K562 treated with DMSO at 1 percent for 48 hours (cell line): Measurements from ENCODE around the gene MIEN1. TPM values are rescaled to one million over a fixed set of nuclear protein-coding genes. Genes with fewer than 3 reads are reported as not detected.

Source experiments
- total RNA-seq: library from RNA; unstranded; fragments of 300-600 nt; gene quantifications from 2 replicates; pipeline ENCODE4 v1.2.3, GENCODE V29; 2022; ENCODE audit warnings: low replicate concordance; ENCODE audit errors: extremely low read depth

MIEN1 gene
- total RNA-seq, result not detected in 2 replicates

GRCh38 chr17:39730095-39730921 is at the start of gene MIEN1:
TSS of gene MIEN1 (minus strand) at chr17:39730532. CDS start at chr17:39730495, 37 bp downstream.

DNA sequence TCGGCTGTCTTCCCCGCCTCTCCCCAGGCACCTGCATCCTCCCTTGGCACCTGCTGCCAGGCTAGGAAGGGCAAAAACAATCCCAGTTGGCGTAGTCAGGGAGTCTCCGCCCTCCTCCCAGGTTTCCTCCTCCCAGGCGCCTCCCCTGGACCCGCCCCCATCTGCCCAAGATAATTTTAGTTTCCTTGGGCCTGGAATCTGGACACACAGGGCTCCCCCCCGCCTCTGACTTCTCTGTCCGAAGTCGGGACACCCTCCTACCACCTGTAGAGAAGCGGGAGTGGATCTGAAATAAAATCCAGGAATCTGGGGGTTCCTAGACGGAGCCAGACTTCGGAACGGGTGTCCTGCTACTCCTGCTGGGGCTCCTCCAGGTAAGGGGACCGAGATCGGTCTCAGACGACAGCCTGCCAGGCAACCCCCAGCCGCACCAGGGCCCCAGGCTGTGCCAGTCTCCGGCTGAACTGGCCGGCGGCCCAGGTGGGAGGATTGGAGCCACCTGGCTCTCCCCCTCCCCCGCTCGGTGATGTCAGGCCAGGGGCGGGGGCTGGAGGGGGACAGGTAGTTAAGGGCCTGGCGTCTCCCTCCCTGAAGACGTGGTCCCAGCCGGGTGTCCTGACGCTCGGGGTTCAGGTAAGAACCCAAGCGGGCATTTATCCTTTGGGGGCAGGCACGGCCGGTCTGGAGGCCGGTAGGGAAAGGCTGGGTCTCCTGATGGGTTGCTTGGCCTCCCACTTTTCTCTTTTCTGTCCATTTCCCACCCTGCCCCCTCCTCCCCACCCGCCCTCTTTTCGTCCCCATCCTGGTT is 7.6 kb upstream of the MIEN1 start, which contains the start of gene GRB7:
TSS of gene GRB7 (plus strand) at position 179 of the 808 bp plus-strand sequence. CDS start 4,364 bp downstream, outside the sequence.

DNA sequence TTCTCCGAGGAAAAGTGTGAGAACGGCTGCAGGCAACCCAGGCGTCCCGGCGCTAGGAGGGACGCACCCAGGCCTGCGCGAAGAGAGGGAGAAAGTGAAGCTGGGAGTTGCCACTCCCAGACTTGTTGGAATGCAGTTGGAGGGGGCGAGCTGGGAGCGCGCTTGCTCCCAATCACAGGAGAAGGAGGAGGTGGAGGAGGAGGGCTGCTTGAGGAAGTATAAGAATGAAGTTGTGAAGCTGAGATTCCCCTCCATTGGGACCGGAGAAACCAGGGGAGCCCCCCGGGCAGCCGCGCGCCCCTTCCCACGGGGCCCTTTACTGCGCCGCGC is 30.5 kb downstream of the MIEN1 start, which contains the start of gene ERBB2:
TSS of gene ERBB2 (plus strand) at position 247 of the 330 bp plus-strand sequence. CDS start 175 bp downstream, outside the sequence.

GRCh38 chr17:39687546-39688474 is 42.5 kb downstream of the MIEN1 start, which contains the start of gene PGAP3:
TSS of gene PGAP3 (minus strand) at chr17:39688057. CDS start at chr17:39688014, 43 bp downstream.

Other genes starting within 250 kb of the MIEN1 start
- not detected in 2 replicates for gene NEUROD2, start 122.6 kb downstream of the MIEN1 start, total RNA-seq
- not detected in 2 replicates for gene PPP1R1B, start 103.6 kb downstream of the MIEN1 start, total RNA-seq
- not detected in 2 replicates for gene STARD3, start 93.4 kb downstream of the MIEN1 start, total RNA-seq
- gene TCAP, start 65.2 kb downstream of the MIEN1 start, total RNA-seq, result not detected in 2 replicates
- not detected in 2 replicates for gene PNMT, start 62.1 kb downstream of the MIEN1 start, total RNA-seq
- not detected in 2 replicates for gene PGAP3, start 42.5 kb downstream of the MIEN1 start, total RNA-seq
- not detected in 2 replicates for gene ERBB2, start 30.5 kb downstream of the MIEN1 start, total RNA-seq
- gene GRB7, start 7.4 kb upstream of the MIEN1 start, total RNA-seq, result not detected in 2 replicates
- not detected in 2 replicates for gene IKZF3, start 133.8 kb upstream of the MIEN1 start, total RNA-seq
- gene ZPBP2, start 137.7 kb upstream of the MIEN1 start, total RNA-seq, result not detected in 2 replicates
- gene GSDMB, start 188.1 kb upstream of the MIEN1 start, total RNA-seq, result not detected in 2 replicates
- gene ORMDL3, start 197.1 kb upstream of the MIEN1 start, total RNA-seq, result not detected in 2 replicates
- gene LRRC3C, start 197.2 kb upstream of the MIEN1 start, total RNA-seq, result not detected in 2 replicates
- gene GSDMA, start 232.5 kb upstream of the MIEN1 start, total RNA-seq, result not detected in 2 replicates